Activated CD4-positive, alpha-beta memory T cell treated with anti-CD3 and anti-CD28 coated beads for 36 hours (primary cell): Measurements from ENCODE around the gene PDP2. TPM values are rescaled to one million over a fixed set of nuclear protein-coding genes. Genes with fewer than 3 reads are reported as not detected.

Experiments used
- CTCF ChIA-PET: fragments of 350-600 bp; sonication (Branson Sonifier 250); formaldehyde crosslinking; loops from one replicate; lab custom pipeline; 2021; ENCODE audit warnings: antibody characterized with exemption, inconsistent platforms; lab: Charles Lee
- POLR2A ChIA-PET: fragments of 350-600 bp; sonication (Branson Sonifier 250); formaldehyde crosslinking; loops from one replicate; lab custom pipeline; 2021; ENCODE audit warnings: antibody characterized with exemption; lab: Charles Lee
- DNase-seq: peaks from one replicate; pipeline ENCODE4 v3.0.0-alpha.2; 2020
- H3K27ac Mint-ChIP-seq: one replicate; pipeline ENCODE4 v1.8.0; 2021; ENCODE audit warnings: mixed read lengths
- H3K27me3 Mint-ChIP-seq: one replicate; pipeline ENCODE4 v1.8.0; 2021; ENCODE audit warnings: mixed read lengths
- H3K36me3 Mint-ChIP-seq: one replicate; pipeline ENCODE4 v1.8.0; 2021; ENCODE audit warnings: mixed read lengths
- H3K4me1 Mint-ChIP-seq: one replicate; pipeline ENCODE4 v1.8.0; 2021; ENCODE audit warnings: low read depth, mixed read lengths
- H3K4me3 Mint-ChIP-seq: one replicate; pipeline ENCODE4 v1.8.0; 2021; ENCODE audit warnings: mild to moderate bottlenecking, mixed read lengths
- H3K9me3 Mint-ChIP-seq: one replicate; pipeline ENCODE4 v1.8.0; 2021; ENCODE audit warnings: mixed read lengths
- intact Hi-C: fragments of 100-400 bp; cut with micrococcal nuclease; formaldehyde crosslinking; loops from one replicate; pipeline ENCODE4 v1.15.1; 2023
- total RNA-seq, 2 experiments: library from RNA; stranded (reverse); gene quantifications; one replicate each; pipeline ENCODE4 v1.2.3, GENCODE V29; 2021

The PDP2 gene
- total RNA-seq, 2 experiments from 2014 or later: 42.4 to 45.5 TPM

DNA sequence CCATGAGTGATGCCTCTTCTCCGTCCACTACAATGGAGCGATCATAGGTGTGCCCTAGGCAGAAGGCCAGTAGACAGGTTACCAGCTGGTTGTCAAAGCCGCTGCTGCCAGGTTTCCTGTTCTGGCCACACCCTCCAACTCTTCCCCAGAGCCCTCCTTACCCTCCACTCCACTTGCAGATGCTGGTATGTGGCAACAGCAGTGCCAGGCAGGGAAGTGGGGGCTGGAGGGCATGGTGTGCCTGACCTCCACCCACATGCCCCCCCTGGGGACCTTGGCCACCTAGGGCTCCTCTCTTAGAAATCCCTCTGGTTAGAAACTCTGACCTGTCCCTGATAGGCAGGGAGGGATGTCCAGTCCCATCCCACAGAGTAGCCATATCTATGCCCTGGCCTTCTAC is 43.6 kb downstream of the PDP2 start:
- ChIA-PET POLR2A (no interaction called here), CTCF (interaction anchor here (0.7 to 4.3 kb wide), 2 partner anchors 30 to 217 kb away, joined by 3 to 21 read pairs; no protein-coding TSS in a partner anchor)
- Mint-ChIP-seq H3K4me1 (peaks cover 11% of the 10 kb centered on the region), H3K27me3 (peaks cover 30% of the 10 kb centered on the region), H3K9me3 (no peaks in the 10 kb centered on the region), H3K4me3 (no peak overlapping the region), H3K36me3 (peaks cover 3% of the 10 kb centered on the region), H3K27ac (no peak overlapping the region)
- intact Hi-C loops: no loop called here
- DNase-seq: no peak

DNA sequence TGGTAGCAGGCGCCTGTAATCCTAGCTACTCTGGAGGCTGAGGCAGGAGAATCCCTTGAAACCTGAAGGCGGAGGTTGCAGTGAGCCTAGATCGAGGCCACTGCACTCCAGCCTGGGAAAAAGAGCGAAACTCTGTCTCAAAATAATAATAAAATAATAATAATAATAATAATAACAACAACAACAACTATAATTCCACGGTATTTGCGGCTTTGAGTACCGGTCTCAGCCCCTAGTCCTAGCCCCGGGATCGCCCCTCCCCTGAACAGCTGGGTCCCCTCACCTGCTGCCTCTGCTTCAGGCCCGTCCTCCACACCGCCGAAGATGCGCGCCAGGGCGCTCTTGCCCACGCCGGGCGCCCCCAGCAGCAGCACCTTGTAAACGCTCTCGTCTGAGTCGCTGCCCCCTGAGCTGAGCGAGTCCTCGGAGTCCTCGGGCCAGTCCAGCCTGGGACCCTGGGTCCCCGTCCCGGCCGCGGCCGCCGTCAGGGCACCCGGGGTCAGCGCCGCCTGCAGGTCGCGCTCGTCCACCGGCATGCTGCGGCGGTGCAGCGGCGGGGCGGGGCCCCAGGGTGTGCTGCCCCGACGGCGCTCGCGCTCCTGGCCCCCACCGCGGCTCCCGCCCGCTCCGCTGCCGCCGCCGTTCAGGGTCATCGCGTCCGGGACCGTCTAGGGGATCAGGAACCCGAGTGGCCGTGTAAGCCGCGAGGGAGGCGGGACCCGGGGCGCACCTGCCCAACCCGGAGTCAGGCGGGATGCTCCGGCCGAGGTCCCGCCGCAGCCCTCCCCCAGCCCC is 44.4 kb downstream of the PDP2 start:
- Mint-ChIP-seq H3K9me3 (no peaks in the 10 kb centered on the region), H3K27ac (no peak overlapping the region), H3K4me1 (peaks cover 11% of the 10 kb centered on the region), H3K36me3 (peaks cover 3% of the 10 kb centered on the region), H3K27me3 (peaks cover 30% of the 10 kb centered on the region), H3K4me3 (peak overlapping the region; percentile 20)
- intact Hi-C loops: loop anchor here (5.0 kb wide), 1 partner anchor 92 kb away; the partner anchor contains the start of gene NAE1
- DNase-seq: peak; percentile 65
- POLR2A ChIA-PET: no interaction called here
- CTCF ChIA-PET: interaction anchor here (0.7 to 1.0 kb wide), 2 partner anchors 10 to 216 kb away, joined by 3 read pairs; no protein-coding TSS in a partner anchor

DNA sequence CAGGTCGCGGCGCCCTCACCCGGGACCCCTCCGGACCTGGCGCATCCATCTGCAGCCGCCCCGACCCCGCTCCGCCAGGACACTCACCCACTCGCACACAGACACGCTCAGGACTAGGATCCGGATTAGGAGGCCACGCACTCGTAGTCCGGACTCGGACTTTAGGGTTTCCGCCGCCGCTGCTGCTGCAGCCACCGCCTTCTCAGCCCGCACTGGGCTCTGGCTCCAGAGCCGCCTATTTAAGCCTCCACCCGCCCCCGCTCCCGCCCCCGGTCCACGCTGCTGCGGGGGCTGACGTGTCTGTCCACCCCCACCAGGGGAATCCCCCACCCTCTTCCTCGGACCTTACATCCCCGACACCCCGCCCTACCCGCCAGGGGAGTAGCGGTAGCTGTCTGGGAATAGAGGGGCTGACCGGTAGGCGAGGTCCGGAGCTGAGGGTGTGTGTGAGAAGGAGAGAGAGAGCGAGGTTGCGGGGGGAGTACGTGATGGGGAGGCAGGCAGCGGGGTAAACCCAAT is 45.1 kb downstream of the PDP2 start, which contains the start of gene RRAD:
Gene RRAD, minus strand, starts transcription at position 214 of the 519 bp plus-strand sequence. CDS start 356 bp downstream, outside the sequence.
- POLR2A ChIA-PET: no interaction called here
- H3K4me1 Mint-ChIP-seq: peaks cover 11% of the 10 kb centered on the region
- peaks cover 27% of the 10 kb centered on the region for H3K27me3 Mint-ChIP-seq
- no peak within 1 kb of the TSS for H3K27ac Mint-ChIP-seq
- peak within 1 kb of the TSS; percentile 41 for H3K4me3 Mint-ChIP-seq
- intact Hi-C loops: loop anchor here (5.0 kb wide), 1 partner anchor 93 kb away; the partner anchor contains the start of gene NAE1
- H3K36me3 Mint-ChIP-seq: peaks cover 3% of the 10 kb centered on the region
- CTCF ChIA-PET: interaction anchor here (0.8 to 4.0 kb wide), 3 partner anchors 30 to 1344 kb away, joined by 3 to 33 read pairs (median 5); no protein-coding TSS in a partner anchor
- peak; percentile 18 for DNase-seq
- H3K9me3 Mint-ChIP-seq: no peaks in the 10 kb centered on the region

DNA sequence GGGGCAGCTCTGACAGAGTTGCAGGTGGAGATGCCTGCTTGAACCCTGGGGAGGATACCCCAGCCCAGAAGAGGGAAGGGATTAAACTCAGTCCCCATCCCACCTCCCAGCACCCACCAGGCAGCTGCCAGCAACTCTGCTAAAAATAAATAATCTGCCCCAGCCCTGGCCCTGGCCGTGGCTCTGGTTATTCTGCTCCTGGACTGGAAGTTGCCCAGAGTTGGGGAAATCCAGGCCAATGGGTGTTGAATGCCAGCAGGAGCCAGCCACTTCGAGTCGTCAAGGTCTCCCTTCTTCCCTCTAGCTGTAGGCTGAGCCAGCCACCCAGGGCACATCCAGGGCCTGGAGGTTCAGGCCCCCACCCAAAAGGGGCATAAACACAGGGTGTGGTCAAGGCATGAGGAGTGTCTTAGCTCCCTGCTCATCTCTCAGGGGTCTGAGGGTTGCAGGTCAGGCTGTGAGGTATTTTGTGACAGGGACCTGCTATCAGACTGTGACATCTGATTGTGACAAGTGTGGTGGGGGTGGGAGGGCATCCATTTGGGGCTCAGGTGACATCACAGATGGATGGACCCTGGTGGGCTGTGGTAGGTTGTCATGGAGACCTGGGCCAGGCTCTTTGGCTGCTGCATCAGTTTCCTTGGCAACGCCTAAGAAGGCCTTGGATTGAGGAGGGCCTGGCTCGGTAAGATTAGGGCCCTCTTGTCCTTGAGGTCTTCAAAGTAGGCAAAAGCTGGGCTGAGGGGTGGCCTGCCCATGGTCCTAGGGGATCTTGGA is 46.0 kb downstream of the PDP2 start:
- H3K27me3 Mint-ChIP-seq: peaks cover 25% of the 10 kb centered on the region
- no peak overlapping the region for H3K4me3 Mint-ChIP-seq
- no peak for DNase-seq
- ChIA-PET POLR2A (interaction anchor here (0.7 kb wide), 1 partner anchor 46 kb away, joined by 3 read pairs; the partner anchor contains the start of gene PDP2), CTCF (interaction anchor here (0.5 to 4.0 kb wide), 6 partner anchors 10 to 1343 kb away, joined by 3 to 33 read pairs (median 4); partner anchors contain the start of gene NAE1)
- peaks cover 3% of the 10 kb centered on the region for H3K36me3 Mint-ChIP-seq
- peaks cover 11% of the 10 kb centered on the region for H3K4me1 Mint-ChIP-seq
- intact Hi-C loops: loop anchor here (5.0 kb wide), 1 partner anchor 94 kb away; the partner anchor contains the start of gene NAE1
- H3K9me3 Mint-ChIP-seq: no peaks in the 10 kb centered on the region
- H3K27ac Mint-ChIP-seq: no peak overlapping the region

DNA sequence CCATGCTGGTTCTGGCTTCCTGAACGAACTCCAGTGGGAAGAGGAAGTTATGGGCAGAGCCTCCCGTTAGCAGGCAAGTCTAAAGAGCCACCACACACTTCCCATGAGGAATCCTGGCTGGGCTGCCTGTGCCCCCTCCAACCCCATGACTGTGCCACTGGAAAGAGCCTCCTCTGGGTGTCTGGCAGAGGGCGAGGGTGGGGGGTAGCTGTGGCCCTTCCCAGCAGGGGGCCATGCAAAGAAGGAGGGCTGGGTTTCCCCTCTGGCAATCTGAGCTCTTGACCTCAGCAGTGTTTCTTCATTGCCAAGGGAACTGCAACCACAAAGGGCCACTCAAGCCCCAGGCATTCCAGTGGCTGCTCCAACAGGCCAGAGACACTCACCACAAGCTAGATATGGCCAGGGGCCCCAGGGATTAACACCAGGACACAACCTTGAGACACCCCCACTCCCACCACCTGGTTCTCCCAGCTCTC is 46.7 kb downstream of the PDP2 start:
- Mint-ChIP-seq H3K4me1 (peaks cover 14% of the 10 kb centered on the region), H3K36me3 (peaks cover 4% of the 10 kb centered on the region), H3K27me3 (peaks cover 24% of the 10 kb centered on the region), H3K4me3 (no peak overlapping the region), H3K27ac (no peak overlapping the region), H3K9me3 (no peaks in the 10 kb centered on the region)
- ChIA-PET POLR2A (no interaction called here), CTCF (interaction anchor here (0.5 to 4.0 kb wide), 6 partner anchors 9 to 96 kb away, joined by 3 to 33 read pairs (median 6); partner anchors contain the start of genes CES3 and NAE1)
- no peak for DNase-seq
- intact Hi-C loops: loop anchor here (5.0 kb wide), 1 partner anchor 95 kb away; the partner anchor contains the start of gene NAE1

DNA sequence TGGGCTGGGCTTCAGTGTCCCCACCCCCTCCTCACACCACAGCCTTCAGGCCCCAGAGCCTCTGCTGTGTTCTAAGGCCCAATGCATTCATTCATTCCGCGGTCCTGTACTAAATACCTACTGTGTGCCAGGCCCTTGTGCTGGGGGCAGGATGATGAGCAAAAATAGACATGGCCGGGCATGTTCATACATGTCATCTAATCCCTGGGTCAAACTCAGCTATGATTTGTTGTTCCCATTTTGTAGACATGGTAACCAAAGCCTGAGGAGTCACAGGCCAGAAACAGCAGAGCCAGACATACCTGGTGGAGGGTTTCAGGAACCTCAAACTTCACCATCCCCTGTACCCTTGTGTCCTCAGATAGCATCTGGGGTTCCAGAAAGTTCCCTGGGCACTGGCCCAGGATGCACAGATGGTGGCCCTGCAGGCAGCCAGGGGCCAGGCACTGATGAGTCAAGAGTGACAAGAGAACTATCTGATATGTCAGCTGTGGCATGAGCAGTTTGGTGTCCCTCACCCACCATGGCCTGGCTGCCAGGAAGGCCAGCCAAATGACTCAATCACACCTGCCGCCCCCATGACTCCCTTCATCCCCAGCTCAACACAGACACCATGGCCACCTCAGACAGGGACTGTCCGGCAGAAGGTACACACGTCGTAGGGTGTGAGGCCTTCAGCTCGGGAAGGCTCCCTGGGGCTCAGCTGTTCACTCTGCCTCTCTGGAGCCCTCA is 47.8 kb downstream of the PDP2 start:
- POLR2A ChIA-PET: interaction anchor here (0.5 to 1.0 kb wide), 4 partner anchors 32 to 570 kb away, joined by 3 to 5 read pairs (median 4); no protein-coding TSS in a partner anchor
- intact Hi-C loops: loop anchor here (2.0 to 5.0 kb wide), 3 partner anchors 33 to 96 kb away; partner anchors contain the start of genes NAE1 and PDP2
- H3K27ac Mint-ChIP-seq: no peak overlapping the region
- H3K4me3 Mint-ChIP-seq: no peak overlapping the region
- peak; percentile 36 for DNase-seq
- no peaks in the 10 kb centered on the region for H3K9me3 Mint-ChIP-seq
- peaks cover 12% of the 10 kb centered on the region for H3K36me3 Mint-ChIP-seq
- peaks cover 21% of the 10 kb centered on the region for H3K27me3 Mint-ChIP-seq
- CTCF ChIA-PET: interaction anchor here (0.6 to 4.0 kb wide), 16 partner anchors 9 to 253 kb away, joined by 3 to 33 read pairs (median 6); partner anchors contain the start of genes CDH16, CES3, NAE1 and PDP2
- peaks cover 25% of the 10 kb centered on the region for H3K4me1 Mint-ChIP-seq

DNA sequence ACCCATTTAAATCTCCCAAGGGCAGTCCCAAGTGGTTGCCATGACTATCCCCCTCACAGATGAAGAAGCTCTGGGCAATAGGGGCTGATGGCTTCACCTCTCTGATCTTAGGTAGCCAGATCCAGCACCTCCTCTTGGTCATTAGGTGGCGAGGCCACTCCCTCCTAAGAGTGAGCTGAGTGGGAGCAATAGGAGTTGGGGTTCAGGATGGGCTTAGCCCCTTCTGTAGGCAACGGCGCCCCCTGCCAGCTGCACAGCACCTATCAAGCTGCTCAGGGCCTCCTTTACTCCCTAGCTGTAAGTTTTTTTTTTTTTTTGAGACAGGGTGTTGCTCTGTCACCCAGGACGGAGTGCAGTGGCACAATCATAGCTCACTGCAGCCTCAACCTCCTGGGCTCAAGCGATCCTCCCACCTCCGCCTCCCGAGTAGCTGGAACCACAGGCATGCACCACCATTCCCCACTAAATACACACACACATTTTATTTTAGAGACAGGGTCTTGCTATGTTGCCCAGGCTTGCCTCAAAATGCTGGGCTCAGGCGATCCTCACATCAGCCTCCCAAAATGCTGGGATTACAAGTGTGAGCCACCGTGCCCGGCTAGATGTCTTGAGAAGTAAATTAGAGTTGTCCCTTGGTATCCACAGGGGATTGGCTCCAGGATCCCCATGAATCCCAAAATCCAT is 48.5 kb downstream of the PDP2 start:
- Mint-ChIP-seq H3K27me3 (peaks cover 14% of the 10 kb centered on the region), H3K27ac (no peak overlapping the region), H3K4me1 (peaks cover 33% of the 10 kb centered on the region), H3K4me3 (no peak overlapping the region), H3K9me3 (no peaks in the 10 kb centered on the region), H3K36me3 (peaks cover 17% of the 10 kb centered on the region)
- POLR2A ChIA-PET: interaction anchor here (0.9 to 1.0 kb wide), 3 partner anchors 33 to 36 kb away, joined by 3 to 5 read pairs (median 4); no protein-coding TSS in a partner anchor
- intact Hi-C loops: loop anchor here (2.0 to 5.0 kb wide), 3 partner anchors 34 to 97 kb away; partner anchors contain the start of genes NAE1 and PDP2
- CTCF ChIA-PET: interaction anchor here (0.7 to 4.0 kb wide), 16 partner anchors 10 to 226 kb away, joined by 3 to 33 read pairs (median 6); partner anchors contain the start of genes CDH16, NAE1 and PDP2
- peak; percentile 67 for DNase-seq

DNA sequence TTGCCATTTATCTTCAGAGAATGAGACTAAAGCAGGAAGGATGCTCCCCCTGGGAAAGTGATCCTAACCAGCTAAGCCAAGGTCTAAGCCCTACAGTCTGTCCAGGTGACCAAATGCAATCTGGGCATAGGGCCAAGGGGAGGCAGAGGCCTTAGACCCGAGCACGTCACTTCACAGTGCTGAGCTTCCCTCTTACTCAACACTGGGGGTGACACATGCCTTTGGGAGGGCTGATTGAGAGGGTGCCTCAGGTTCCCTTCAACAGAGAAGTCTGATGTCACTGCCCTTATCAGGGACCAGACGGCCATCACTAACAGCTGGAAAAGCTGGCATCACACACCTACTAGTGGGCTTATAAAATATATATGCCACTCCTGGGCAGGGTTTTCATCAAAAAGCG is 49.9 kb downstream of the PDP2 start:
- CTCF ChIA-PET: interaction anchor here (1.2 to 1.6 kb wide), 2 partner anchors 31 to 100 kb away, joined by 3 to 5 read pairs; partner anchors contain the start of genes CES3 and NAE1
- no peak for DNase-seq
- no peak overlapping the region for H3K4me3 Mint-ChIP-seq

DNA sequence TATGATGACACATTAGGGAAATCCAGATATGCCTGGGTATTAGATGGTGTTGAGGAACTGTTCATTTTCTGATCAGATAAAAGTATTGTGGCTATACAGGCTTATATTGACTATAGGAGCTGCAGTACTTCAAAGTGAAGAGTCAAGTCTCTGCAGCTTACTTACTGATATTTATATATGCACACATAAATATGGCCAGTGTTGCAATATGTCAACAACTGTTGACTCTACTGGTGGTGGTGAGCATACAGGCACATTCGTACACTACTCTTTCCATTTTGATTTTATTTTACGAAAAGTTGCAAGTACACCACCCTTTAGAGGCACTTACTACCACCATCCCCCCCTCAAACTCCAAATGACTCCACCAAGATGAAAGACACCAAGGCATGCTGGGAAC is 51.4 kb downstream of the PDP2 start:
- CTCF ChIA-PET: interaction anchor here (0.6 to 1.6 kb wide), 4 partner anchors 36 to 203 kb away, joined by 3 to 7 read pairs (median 4); partner anchors contain the start of gene NAE1
- Mint-ChIP-seq H3K4me3 (no peak overlapping the region), H3K27me3 (no peaks in the 10 kb centered on the region), H3K27ac (no peak overlapping the region), H3K9me3 (no peaks in the 10 kb centered on the region), H3K36me3 (peaks cover 27% of the 10 kb centered on the region), H3K4me1 (peaks cover 43% of the 10 kb centered on the region)
- POLR2A ChIA-PET: interaction anchor here (0.5 kb wide), 1 partner anchor 42 kb away, joined by 3 read pairs; no protein-coding TSS in a partner anchor
- DNase-seq: no peak
- intact Hi-C loops: no loop called here

More for the DNA sequence above, 49.9 kb downstream of the PDP2 start:
- Mint-ChIP-seq H3K36me3 (peaks cover 26% of the 10 kb centered on the region), H3K27ac (peak overlapping the region; percentile 23), H3K4me1 (peaks cover 37% of the 10 kb centered on the region), H3K9me3 (no peaks in the 10 kb centered on the region), H3K27me3 (peaks cover 8% of the 10 kb centered on the region)
- intact Hi-C loops: no loop called here
- POLR2A ChIA-PET: no interaction called here

DNA sequence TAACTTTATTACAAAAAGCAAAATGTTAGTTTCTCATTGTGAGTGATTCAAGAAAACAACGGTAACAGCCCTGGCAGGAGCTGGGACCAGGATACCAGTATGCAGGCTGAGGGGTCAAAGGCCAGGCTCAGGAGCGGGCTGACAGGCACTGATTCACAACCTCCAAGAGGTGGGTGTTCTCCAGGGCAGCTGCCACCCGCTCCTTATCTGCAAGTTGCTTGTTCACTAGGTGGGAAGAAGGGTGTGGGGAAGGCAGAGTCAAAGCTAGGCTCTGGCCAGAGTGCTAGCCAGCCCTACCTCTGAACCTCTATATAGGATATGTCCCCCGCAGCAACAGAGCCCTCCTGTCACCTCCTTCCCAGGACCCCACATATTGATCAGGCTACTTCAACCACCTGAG is 51.8 kb downstream of the PDP2 start:
- CTCF ChIA-PET: interaction anchor here (1.3 to 2.3 kb wide), 3 partner anchors 36 to 204 kb away, joined by 6 to 10 read pairs (median 7); partner anchors contain the start of gene NAE1
- Mint-ChIP-seq H3K27ac (peak overlapping the region; percentile 97), H3K27me3 (no peaks in the 10 kb centered on the region), H3K4me3 (peak overlapping the region; percentile 17), H3K36me3 (peaks cover 27% of the 10 kb centered on the region), H3K4me1 (peaks cover 47% of the 10 kb centered on the region), H3K9me3 (no peaks in the 10 kb centered on the region)
- POLR2A ChIA-PET: no interaction called here
- DNase-seq: no peak
- intact Hi-C loops: no loop called here
